HepG2 (cell line): ENCODE measurements around the gene KLF9. TPM values are rescaled to one million over a fixed set of nuclear protein-coding genes. Genes with fewer than 3 reads are reported as not detected.

ENCODE experiments used
- BRCA1 ChIP-seq: sonication (generic); formaldehyde crosslinking; IDR thresholded peaks from 2 replicates; pipeline ENCODE4 v1.4.0; 2020; ENCODE audit warnings: missing genetic modification reagents
- FOXA3 ChIP-seq: IDR thresholded peaks from 2 replicates; pipeline ENCODE4 v1.6.1; 2016; ENCODE audit warnings: missing genetic modification reagents, missing compliant biosample characterization
- IKZF5 ChIP-seq: IDR thresholded peaks from 2 replicates; pipeline ENCODE4 v1.6.1; 2018; ENCODE audit warnings: missing genetic modification reagents, mild to moderate bottlenecking, missing compliant biosample characterization
- KAT7 ChIP-seq: IDR thresholded peaks from 2 replicates; pipeline ENCODE4 v1.6.1; 2018; ENCODE audit warnings: borderline replicate concordance, missing compliant biosample characterization
- KAT8 ChIP-seq: IDR thresholded peaks from 2 replicates; pipeline ENCODE4 v1.6.1; 2016; ENCODE audit warnings: missing genetic modification reagents, missing compliant biosample characterization
- MED13 ChIP-seq: sonication (generic); formaldehyde crosslinking; IDR thresholded peaks from 2 replicates; pipeline ENCODE4 v1.5.0; 2020; ENCODE audit warnings: missing genetic modification reagents
- NONO ChIP-seq, 2 experiments: fragments of 450-650 bp in 1 of 2; sonication (generic) in 1 of 2; formaldehyde crosslinking in 1 of 2; IDR thresholded peaks in 1 of 2; conservative IDR thresholded peaks in 1 of 2; 2 replicates each; pipeline versions ENCODE4 v1.6.1 to v1.8.0; 2017 to 2022; ENCODE audit warnings: mild to moderate bottlenecking in 1 of 2, missing genetic modification reagents in 1 of 2, moderate library complexity in 1 of 2
- PITX1 ChIP-seq: sonication (generic); formaldehyde crosslinking; IDR thresholded peaks from 2 replicates; pipeline ENCODE4 v1.5.1; 2020; ENCODE audit warnings: mild to moderate bottlenecking, missing genetic modification reagents
- POLR2AphosphoS5 ChIP-seq: IDR thresholded peaks from 2 replicates; pipeline ENCODE4 v1.6.1; 2012; ENCODE audit warnings: low read depth, low read length
- REPIN1 ChIP-seq: sonication (generic); formaldehyde crosslinking; IDR thresholded peaks from 2 replicates; pipeline ENCODE4 v1.8.0; 2022; ENCODE audit warnings: missing genetic modification reagents, low read depth, mild to moderate bottlenecking, borderline replicate concordance
- SOX5 ChIP-seq: IDR thresholded peaks from 2 replicates; pipeline ENCODE4 v1.6.1; 2016; ENCODE audit warnings: borderline replicate concordance
- ZBTB38 ChIP-seq: sonication (generic); formaldehyde crosslinking; IDR thresholded peaks from 2 replicates; pipeline ENCODE4 v1.5.1; 2020; ENCODE audit warnings: mild to moderate bottlenecking, missing genetic modification reagents
- ZC3H4 ChIP-seq: sonication (generic); formaldehyde crosslinking; IDR thresholded peaks from 2 replicates; pipeline ENCODE4 v1.4.0; 2020; ENCODE audit warnings: missing genetic modification reagents, borderline replicate concordance
- ZNF121 ChIP-seq: sonication (generic); formaldehyde crosslinking; IDR thresholded peaks from 2 replicates; pipeline ENCODE4 v1.5.0; 2020; ENCODE audit warnings: mild to moderate bottlenecking, missing genetic modification reagents
- ZNF607 ChIP-seq: sonication (generic); formaldehyde crosslinking; IDR thresholded peaks from 2 replicates; pipeline ENCODE4 v1.5.1; 2020; ENCODE audit warnings: missing genetic modification reagents, mild to moderate bottlenecking, borderline replicate concordance
- ZNF704 ChIP-seq: sonication (generic); formaldehyde crosslinking; IDR thresholded peaks from 2 replicates; pipeline ENCODE4 v1.8.1; 2023; ENCODE audit warnings: mild to moderate bottlenecking, inconsistent platforms, moderate library complexity, missing genetic modification reagents, borderline replicate concordance
- polyA plus RNA-seq, 8 experiments: library from polyadenylated mRNA; depleted of rRNA in 3 of 8; stranded (reverse) in 7 of 8; unstranded in 1 of 8; fragments of >200 nt; fragmentation: Illumina TruSeq in 4 of 8; extraction: Trizol in 4 of 8; gene quantifications; 2 replicates each; pipeline versions ENCODE4 v1.2.1 to v1.2.3, GENCODE V29; 2011 to 2016; ENCODE audit warnings: low read depth in 4 of 8, missing spikeins in 1 of 8, mixed read lengths in 1 of 8; ENCODE audit not compliant: insufficient read depth in 1 of 8
- total RNA-seq, 5 experiments: library from RNA; depleted of rRNA; stranded (reverse); fragments of >200 nt; fragmentation: Illumina TruSeq; extraction: Trizol; gene quantifications; 2 replicates each; pipeline ENCODE4 v1.2.3, GENCODE V29; 2016; ENCODE audit warnings: low read depth in 1 of 5
- TF ChIP-seq, protein P1 (sequence below): sonication (generic); formaldehyde crosslinking; IDR thresholded peaks from 2 replicates; pipeline ENCODE4 v1.4.0; 2020; ENCODE audit warnings: missing genetic modification reagents
- TF ChIP-seq, protein P2 (sequence below): sonication (generic); formaldehyde crosslinking; IDR thresholded peaks from 2 replicates; pipeline ENCODE4 v1.5.1; 2020; ENCODE audit warnings: missing genetic modification reagents, mild to moderate bottlenecking, borderline replicate concordance
- TF ChIP-seq, protein P3 (sequence below): sonication (generic); formaldehyde crosslinking; conservative IDR thresholded peaks from 2 replicates; pipeline ENCODE4 v1.8.0; 2022; ENCODE audit warnings: mild to moderate bottlenecking, moderate library complexity, missing genetic modification reagents

The KLF9 gene
- total and polyA plus RNA-seq, 2 of the 13 experiments (the other 11 are each of a cell fraction or from before 2014, with no cell fraction given): 5.7 to 7.2 TPM

GRCh38 chr9:70413799-70414775 lies at the start of gene KLF9 (continued):
- TF ChIP-seq ZC3H4 (CRISPR knock-in tag) (peak; percentile 55; the same call in 1 of the 2 replicates), KAT8 (CRISPR knock-in tag) (0 out of 2 replicates have a peak, but pooled peaks have one; percentile 56), ZNF704 (CRISPR knock-in tag) (no peak), ZBTB38 (CRISPR knock-in tag) (no peak), KAT7 (CRISPR knock-in tag) (no peak; the same call in 1 of the 2 replicates), FOXA3 (CRISPR knock-in tag) (peak; percentile 86), REPIN1 (CRISPR knock-in tag) (peak; percentile 88), PITX1 (CRISPR knock-in tag) (peak; percentile 51; the same call in 1 of the 2 replicates), POLR2AphosphoS5 (peak; percentile 64), ZNF121 (CRISPR knock-in tag) (0 out of 2 replicates have a peak, but pooled peaks have one; percentile 7), BRCA1 (CRISPR knock-in tag) (no peak), NONO (IDR thresholded peaks at IDR 0.05) (no peak), NONO (CRISPR knock-in tag; conservative IDR thresholded peaks at IDR 0.05) (no peak), IKZF5 (CRISPR knock-in tag) (0 out of 2 replicates have a peak, but pooled peaks have one; percentile 14), MED13 (CRISPR knock-in tag) (0 out of 2 replicates have a peak, but pooled peaks have one; percentile 28), ZNF607 (CRISPR knock-in tag) (peak; percentile 83; the same call in 1 of the 2 replicates), SOX5 (CRISPR knock-in tag) (0 out of 2 replicates have a peak, but pooled peaks have one; percentile 33)
- TF ChIP-seq, protein P1, sequence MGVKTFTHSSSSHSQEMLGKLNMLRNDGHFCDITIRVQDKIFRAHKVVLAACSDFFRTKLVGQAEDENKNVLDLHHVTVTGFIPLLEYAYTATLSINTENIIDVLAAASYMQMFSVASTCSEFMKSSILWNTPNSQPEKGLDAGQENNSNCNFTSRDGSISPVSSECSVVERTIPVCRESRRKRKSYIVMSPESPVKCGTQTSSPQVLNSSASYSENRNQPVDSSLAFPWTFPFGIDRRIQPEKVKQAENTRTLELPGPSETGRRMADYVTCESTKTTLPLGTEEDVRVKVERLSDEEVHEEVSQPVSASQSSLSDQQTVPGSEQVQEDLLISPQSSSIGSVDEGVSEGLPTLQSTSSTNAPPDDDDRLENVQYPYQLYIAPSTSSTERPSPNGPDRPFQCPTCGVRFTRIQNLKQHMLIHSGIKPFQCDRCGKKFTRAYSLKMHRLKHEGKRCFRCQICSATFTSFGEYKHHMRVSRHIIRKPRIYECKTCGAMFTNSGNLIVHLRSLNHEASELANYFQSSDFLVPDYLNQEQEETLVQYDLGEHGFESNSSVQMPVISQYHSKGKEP: no peak
- TF ChIP-seq, protein P2, sequence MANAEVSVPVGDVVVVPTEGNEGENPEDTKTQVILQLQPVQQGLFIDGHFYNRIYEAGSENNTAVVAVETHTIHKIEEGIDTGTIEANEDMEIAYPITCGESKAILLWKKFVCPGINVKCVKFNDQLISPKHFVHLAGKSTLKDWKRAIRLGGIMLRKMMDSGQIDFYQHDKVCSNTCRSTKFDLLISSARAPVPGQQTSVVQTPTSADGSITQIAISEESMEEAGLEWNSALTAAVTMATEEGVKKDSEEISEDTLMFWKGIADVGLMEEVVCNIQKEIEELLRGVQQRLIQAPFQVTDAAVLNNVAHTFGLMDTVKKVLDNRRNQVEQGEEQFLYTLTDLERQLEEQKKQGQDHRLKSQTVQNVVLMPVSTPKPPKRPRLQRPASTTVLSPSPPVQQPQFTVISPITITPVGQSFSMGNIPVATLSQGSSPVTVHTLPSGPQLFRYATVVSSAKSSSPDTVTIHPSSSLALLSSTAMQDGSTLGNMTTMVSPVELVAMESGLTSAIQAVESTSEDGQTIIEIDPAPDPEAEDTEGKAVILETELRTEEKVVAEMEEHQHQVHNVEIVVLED (CRISPR knock-in tag): peak; percentile 39; the same call in 1 of the 2 replicates
- TF ChIP-seq, protein P3, sequence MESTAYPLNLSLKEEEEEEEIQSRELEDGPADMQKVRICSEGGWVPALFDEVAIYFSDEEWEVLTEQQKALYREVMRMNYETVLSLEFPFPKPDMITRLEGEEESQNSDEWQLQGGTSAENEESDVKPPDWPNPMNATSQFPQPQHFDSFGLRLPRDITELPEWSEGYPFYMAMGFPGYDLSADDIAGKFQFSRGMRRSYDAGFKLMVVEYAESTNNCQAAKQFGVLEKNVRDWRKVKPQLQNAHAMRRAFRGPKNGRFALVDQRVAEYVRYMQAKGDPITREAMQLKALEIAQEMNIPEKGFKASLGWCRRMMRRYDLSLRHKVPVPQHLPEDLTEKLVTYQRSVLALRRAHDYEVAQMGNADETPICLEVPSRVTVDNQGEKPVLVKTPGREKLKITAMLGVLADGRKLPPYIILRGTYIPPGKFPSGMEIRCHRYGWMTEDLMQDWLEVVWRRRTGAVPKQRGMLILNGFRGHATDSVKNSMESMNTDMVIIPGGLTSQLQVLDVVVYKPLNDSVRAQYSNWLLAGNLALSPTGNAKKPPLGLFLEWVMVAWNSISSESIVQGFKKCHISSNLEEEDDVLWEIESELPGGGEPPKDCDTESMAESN (CRISPR knock-in tag): peak; percentile 88
